ENCODE results near the gene RUFY3.

DNA sequence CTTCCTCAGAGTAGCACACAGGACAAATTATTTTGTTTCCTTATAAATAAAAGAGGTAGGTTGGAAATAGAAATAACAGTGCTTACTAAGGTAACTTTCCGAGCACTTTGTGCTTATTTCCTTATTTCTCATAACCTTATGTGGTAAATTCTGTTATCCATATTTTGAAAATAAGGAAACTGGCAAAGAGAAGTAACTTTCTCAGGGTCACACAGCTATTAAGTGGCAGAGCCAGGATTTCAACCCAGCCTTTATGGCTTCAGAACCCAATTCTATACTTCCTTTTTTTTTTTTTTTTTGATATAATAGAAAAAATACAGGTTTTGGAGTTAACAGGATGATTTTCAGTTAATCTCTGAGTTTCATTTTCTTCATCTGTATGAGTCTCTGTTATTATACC lies 30.1 kb upstream of the RUFY3 start:
- TF ChIP-seq ARNT (IDR thresholded peaks at IDR 0.05) (no peak), BHLHE40 (IDR thresholded peaks at IDR 0.05; ENCODE audit: borderline replicate concordance) (no peak), L3MBTL2 (conservative IDR thresholded peaks at IDR 0.05) (no peak), SP1 (IDR thresholded peaks at IDR 0.05) (no peak), NFRKB (IDR thresholded peaks at IDR 0.05) (no peak), ELF4 (IDR thresholded peaks at IDR 0.05) (no peak), FOXK2 (IDR thresholded peaks at IDR 0.05) (no peak)

All from HEK293T (cell line).